ENCODE data around the gene NPM3. TPM values are rescaled to one million over a fixed set of nuclear protein-coding genes. Genes with fewer than 3 reads are reported as not detected.

The NPM3 gene
- total RNA-seq, 1 experiment from 2014 or later: 117 TPM

DNA sequence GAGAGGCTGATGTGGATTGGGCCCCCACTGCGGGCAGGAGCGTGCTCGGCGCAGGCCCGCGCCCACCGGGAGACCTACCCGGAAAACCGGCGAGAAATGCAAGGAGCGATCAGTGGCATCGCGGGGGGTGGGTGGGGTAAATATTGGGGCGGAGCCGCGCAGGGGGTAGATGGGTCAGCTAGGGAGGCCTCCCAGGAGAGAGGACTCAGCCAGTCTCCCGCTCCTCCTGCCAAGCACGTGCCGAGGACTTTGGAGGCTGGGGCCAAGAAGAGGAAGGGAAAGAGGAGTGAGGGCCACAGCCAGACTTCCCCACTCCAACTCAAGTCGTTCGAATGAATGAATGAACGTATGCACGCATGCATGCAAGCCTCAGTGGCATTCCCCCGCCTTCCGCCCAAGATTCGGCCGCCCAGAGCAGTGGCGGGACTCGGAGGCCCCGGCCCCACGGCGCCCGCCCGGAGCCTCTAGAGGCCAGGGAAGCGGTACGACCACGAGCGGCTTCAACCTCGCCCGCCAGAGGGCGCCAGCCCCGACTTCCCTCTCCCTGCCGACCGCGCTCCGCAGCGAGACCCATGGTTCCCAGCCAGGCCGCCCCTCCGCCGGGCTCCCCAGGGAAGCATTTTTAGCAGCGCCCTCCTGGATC is 3.6 kb downstream of the NPM3 start:
- H3K4me2 ChIP-seq (ENCODE audit: low read length): peak overlapping the region; percentile 99
- ATAC-seq (peak; percentile 43), DNase-seq (peak; percentile 54)
- CTCF ChIA-PET: interaction anchor here (1.3 kb wide), 1 partner anchor 177 kb away, joined by 6 read pairs; no protein-coding TSS in a partner anchor
- no peak overlapping the region for H3K9ac ChIP-seq (ENCODE audit: low read length)
- H3K9me2 ChIP-seq (replicated peaks; ENCODE audit: low read length): no peaks in the 10 kb centered on the region
- intact Hi-C loops (cut with micrococcal nuclease): loop anchor here (5.0 kb wide), 1 partner anchor 192 kb away; the partner anchor contains the start of genes DPCD and POLL
- no peaks in the 10 kb centered on the region for H3K9me3 ChIP-seq (ENCODE audit: low read length)
- H3F3A ChIP-seq (ENCODE audit: low read length, unreplicated experiment): peaks cover under 1% of the 10 kb centered on the region
- no TSS peak for BruUV-seq (replicated peaks)
- peaks cover 18% of the 10 kb centered on the region for H3K79me2 ChIP-seq (ENCODE audit: low read length)
- H3K4me1 ChIP-seq (ENCODE audit: insufficient read depth, low read length): peaks cover 20% of the 10 kb centered on the region
- POLR2A ChIA-PET (ENCODE audit: unreplicated experiment): no interaction called here
- 0 out of 2 replicates have a peak overlapping the region, but pooled peaks have one; percentile 17 for H3K4me3 ChIP-seq (ENCODE audit: low read length)
- TF ChIP-seq, protein P1, sequence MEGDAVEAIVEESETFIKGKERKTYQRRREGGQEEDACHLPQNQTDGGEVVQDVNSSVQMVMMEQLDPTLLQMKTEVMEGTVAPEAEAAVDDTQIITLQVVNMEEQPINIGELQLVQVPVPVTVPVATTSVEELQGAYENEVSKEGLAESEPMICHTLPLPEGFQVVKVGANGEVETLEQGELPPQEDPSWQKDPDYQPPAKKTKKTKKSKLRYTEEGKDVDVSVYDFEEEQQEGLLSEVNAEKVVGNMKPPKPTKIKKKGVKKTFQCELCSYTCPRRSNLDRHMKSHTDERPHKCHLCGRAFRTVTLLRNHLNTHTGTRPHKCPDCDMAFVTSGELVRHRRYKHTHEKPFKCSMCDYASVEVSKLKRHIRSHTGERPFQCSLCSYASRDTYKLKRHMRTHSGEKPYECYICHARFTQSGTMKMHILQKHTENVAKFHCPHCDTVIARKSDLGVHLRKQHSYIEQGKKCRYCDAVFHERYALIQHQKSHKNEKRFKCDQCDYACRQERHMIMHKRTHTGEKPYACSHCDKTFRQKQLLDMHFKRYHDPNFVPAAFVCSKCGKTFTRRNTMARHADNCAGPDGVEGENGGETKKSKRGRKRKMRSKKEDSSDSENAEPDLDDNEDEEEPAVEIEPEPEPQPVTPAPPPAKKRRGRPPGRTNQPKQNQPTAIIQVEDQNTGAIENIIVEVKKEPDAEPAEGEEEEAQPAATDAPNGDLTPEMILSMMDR (conservative IDR thresholded peaks at IDR 0.05; ENCODE audit: low read depth, low read length): peak; percentile 65
- no peak for TF ChIP-seq EZH2phosphoT487 (IDR thresholded peaks at IDR 0.05; ENCODE audit: borderline replicate concordance, low read length)
- H3K36me3 ChIP-seq (ENCODE audit: low read depth, low read length): no peaks in the 10 kb centered on the region; the same call in 1 of the 2 replicates
- H3K27me3 ChIP-seq (ENCODE audit: low read length): peaks cover 9% of the 10 kb centered on the region; the same call in 1 of the 2 replicates
- no peak overlapping the region for H2AFZ ChIP-seq (ENCODE audit: low read length)
- H3K27ac ChIP-seq (ENCODE audit: low read length): no peak overlapping the region
- H4K20me1 ChIP-seq (ENCODE audit: low read length): no peaks in the 10 kb centered on the region

- H2AFZ ChIP-seq (ENCODE audit: low read length): no peak overlapping the region
- no peak for ATAC-seq
- DNase-seq: no peak
These were observed 4.3 kb downstream of the NPM3 start for GRCh38 chr10:101778781-101779543.

More at GRCh38 chr10:101778781-101779543, 4.3 kb downstream of the NPM3 start:
- H3K4me3 ChIP-seq (ENCODE audit: low read length): no peak overlapping the region
- no peaks in the 10 kb centered on the region for H3K9me2 ChIP-seq (replicated peaks; ENCODE audit: low read length)
- BruUV-seq (replicated peaks): no TSS peak
- no peaks in the 10 kb centered on the region for H3K9me3 ChIP-seq (ENCODE audit: low read length)
- H3F3A ChIP-seq (ENCODE audit: low read length, unreplicated experiment): no peaks in the 10 kb centered on the region
- H3K27me3 ChIP-seq (ENCODE audit: low read length): peaks cover 9% of the 10 kb centered on the region; the same call in 1 of the 2 replicates
- peaks cover 18% of the 10 kb centered on the region for H3K79me2 ChIP-seq (ENCODE audit: low read length)
- intact Hi-C loops (cut with micrococcal nuclease): no loop called here
- no peak for TF ChIP-seq EZH2 (IDR thresholded peaks at IDR 0.05; ENCODE audit: low read length, unreplicated experiment)
- TF ChIP-seq, protein P1 (conservative IDR thresholded peaks at IDR 0.05; ENCODE audit: low read depth, low read length): no peak
- no peak for TF ChIP-seq EZH2phosphoT487 (IDR thresholded peaks at IDR 0.05; ENCODE audit: borderline replicate concordance, low read length)
- ChIA-PET POLR2A (ENCODE audit: unreplicated experiment) (no interaction called here), CTCF (interaction anchor here (1.3 kb wide), 1 partner anchor 176 kb away, joined by 6 read pairs; no protein-coding TSS in a partner anchor)
- no peak overlapping the region for H3K4me2 ChIP-seq (ENCODE audit: low read length)
- no peak overlapping the region for H3K9ac ChIP-seq (ENCODE audit: low read length)
- H4K20me1 ChIP-seq (ENCODE audit: low read length): no peaks in the 10 kb centered on the region
- H3K27ac ChIP-seq (ENCODE audit: low read length): no peak overlapping the region
- no peaks in the 10 kb centered on the region; the same call in 1 of the 2 replicates for H3K36me3 ChIP-seq (ENCODE audit: low read depth, low read length)
- H3K4me1 ChIP-seq (ENCODE audit: insufficient read depth, low read length): peaks cover 20% of the 10 kb centered on the region
